HL-60 (cell line): ENCODE data around the gene GPHN.

Source experiments
- DNase-seq, 2 experiments: peaks; one replicate each; pipeline ENCODE4 v3.0.0-alpha.2; 2010 to 2020; ENCODE audit warnings: low read depth in 1 of 2, low spot score in 1 of 2
- H3K27ac ChIP-seq: fragments of 250-450 bp; sonication (Bioruptor Pico); replicated peaks from 2 replicates; pipeline ENCODE4 v1.5.1; 2020; ENCODE audit warnings: mild to moderate bottlenecking, moderate library complexity
- H3K27me3 ChIP-seq: fragments of 250-450 bp; sonication (Bioruptor Pico); 2 replicates; pipeline ENCODE4 v1.5.1; 2021; ENCODE audit warnings: mild to moderate bottlenecking, moderate library complexity; ENCODE audit not compliant: insufficient read depth, poor library complexity, severe bottlenecking
- H3K4me3 ChIP-seq: replicated peaks from 2 replicates; pipeline ENCODE4 v1.5.1; 2011; ENCODE audit warnings: mild to moderate bottlenecking, control low read depth, low read length; ENCODE audit not compliant: insufficient read depth
- GABPA ChIP-seq: IDR thresholded peaks from 2 replicates; pipeline ENCODE4 v1.6.1; 2012; ENCODE audit warnings: low read depth
- POLR2AphosphoS5 ChIP-seq: IDR thresholded peaks from 2 replicates; pipeline ENCODE4 v1.6.1; 2012; ENCODE audit warnings: low read depth
- REST ChIP-seq: IDR thresholded peaks from 2 replicates; pipeline ENCODE4 v1.6.1; 2012; ENCODE audit warnings: low read depth; ENCODE audit not compliant: insufficient replicate concordance
- SPI1 ChIP-seq: IDR thresholded peaks from 2 replicates; pipeline ENCODE4 v1.6.1; 2012; ENCODE audit warnings: low read depth, mild to moderate bottlenecking, borderline replicate concordance
- TF ChIP-seq, protein P1 (sequence below): IDR thresholded peaks from one replicate; pipeline ENCODE4 v1.5.1; 2011; ENCODE audit warnings: low read length, control low read depth, inconsistent platforms; ENCODE audit not compliant: insufficient read depth

GPHN gene

GRCh38 chr14:67158566-67158965 lies 650.6 kb downstream of the GPHN start:
- no peak overlapping the region for H3K27ac ChIP-seq
- DNase-seq: no peak
- TF ChIP-seq POLR2AphosphoS5: no peak
- no peak for TF ChIP-seq REST
- no peak for TF ChIP-seq GABPA
- TF ChIP-seq, protein P1, sequence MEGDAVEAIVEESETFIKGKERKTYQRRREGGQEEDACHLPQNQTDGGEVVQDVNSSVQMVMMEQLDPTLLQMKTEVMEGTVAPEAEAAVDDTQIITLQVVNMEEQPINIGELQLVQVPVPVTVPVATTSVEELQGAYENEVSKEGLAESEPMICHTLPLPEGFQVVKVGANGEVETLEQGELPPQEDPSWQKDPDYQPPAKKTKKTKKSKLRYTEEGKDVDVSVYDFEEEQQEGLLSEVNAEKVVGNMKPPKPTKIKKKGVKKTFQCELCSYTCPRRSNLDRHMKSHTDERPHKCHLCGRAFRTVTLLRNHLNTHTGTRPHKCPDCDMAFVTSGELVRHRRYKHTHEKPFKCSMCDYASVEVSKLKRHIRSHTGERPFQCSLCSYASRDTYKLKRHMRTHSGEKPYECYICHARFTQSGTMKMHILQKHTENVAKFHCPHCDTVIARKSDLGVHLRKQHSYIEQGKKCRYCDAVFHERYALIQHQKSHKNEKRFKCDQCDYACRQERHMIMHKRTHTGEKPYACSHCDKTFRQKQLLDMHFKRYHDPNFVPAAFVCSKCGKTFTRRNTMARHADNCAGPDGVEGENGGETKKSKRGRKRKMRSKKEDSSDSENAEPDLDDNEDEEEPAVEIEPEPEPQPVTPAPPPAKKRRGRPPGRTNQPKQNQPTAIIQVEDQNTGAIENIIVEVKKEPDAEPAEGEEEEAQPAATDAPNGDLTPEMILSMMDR: no peak
- TF ChIP-seq SPI1: no peak
- H3K27me3 ChIP-seq: no peaks in the 10 kb centered on the region
- H3K4me3 ChIP-seq: no peak overlapping the region

GRCh38 chr14:67162385-67162784 lies 654.4 kb downstream of the GPHN start:
- no peaks in the 10 kb centered on the region for H3K27me3 ChIP-seq
- DNase-seq: no peak
- no peak overlapping the region for H3K4me3 ChIP-seq
- H3K27ac ChIP-seq: no peak overlapping the region
- TF ChIP-seq SPI1: no peak
- no peak for TF ChIP-seq POLR2AphosphoS5
- TF ChIP-seq, protein P1: no peak
- TF ChIP-seq REST: no peak
- TF ChIP-seq GABPA: no peak

- DNase-seq: peak in 1 of 2 experiments; percentile 1
- no peaks in the 10 kb centered on the region for H3K27me3 ChIP-seq
- H3K27ac ChIP-seq: no peak overlapping the region
- TF ChIP-seq SPI1 (no peak), GABPA (no peak), REST (no peak), POLR2AphosphoS5 (no peak)
- TF ChIP-seq, protein P1: no peak
- no peak overlapping the region for H3K4me3 ChIP-seq
Observed at GRCh38 chr14:67166450-67166853, 658.5 kb downstream of the GPHN start.
